GM06990 (cell line): ENCODE data around the gene CASP7.

Experiments used
- DNase-seq: peaks from one replicate; pipeline ENCODE4 v3.0.0-alpha.2; 2011; ENCODE audit not compliant: insufficient read length; ENCODE audit errors: extremely low read depth
- H3K27me3 ChIP-seq: replicated peaks from 2 replicates; pipeline ENCODE4 v1.6.0; 2011; ENCODE audit warnings: low read length; ENCODE audit not compliant: control insufficient read depth, insufficient read depth
- H3K36me3 ChIP-seq: 2 replicates; pipeline ENCODE4 v1.5.1; 2011; ENCODE audit warnings: low read length; ENCODE audit not compliant: control insufficient read depth, insufficient read depth
- H3K4me3 ChIP-seq: replicated peaks from 2 replicates; pipeline ENCODE4 v1.5.1; 2011; ENCODE audit warnings: low read depth, mild to moderate bottlenecking, control low read depth, low read length
- CTCF ChIP-seq: IDR thresholded peaks from 2 replicates; pipeline ENCODE4 v1.5.1; 2011; ENCODE audit warnings: low read length, control low read depth, mild to moderate bottlenecking, inconsistent platforms; ENCODE audit not compliant: insufficient read depth, poor library complexity, severe bottlenecking

Gene CASP7

GRCh38 chr10:113751181-113751732 is 71.5 kb downstream of the CASP7 start, which contains the start of gene PLEKHS1:
Gene PLEKHS1 (plus strand): TSS chr10:113751682. CDS start chr10:113755278, 3,596 bp downstream.
- H3K4me3 ChIP-seq, result no peak within 1 kb of the TSS
- DNase-seq, result no peak
- no peaks in the 10 kb centered on the region for H3K36me3 ChIP-seq
- H3K27me3 ChIP-seq, result no peaks in the 10 kb centered on the region
- no peak for TF ChIP-seq CTCF

GRCh38 chr10:113752553-113752952 is 72.8 kb downstream of the CASP7 start:
- H3K4me3 ChIP-seq, result no peak overlapping the region
- H3K36me3 ChIP-seq, result no peaks in the 10 kb centered on the region
- no peak for TF ChIP-seq CTCF
- no peak for DNase-seq
- H3K27me3 ChIP-seq, result no peaks in the 10 kb centered on the region; the same call in 1 of the 2 replicates

GRCh38 chr10:113753020-113753692 is 73.4 kb downstream of the CASP7 start:
- no peaks in the 10 kb centered on the region; the same call in 1 of the 2 replicates for H3K27me3 ChIP-seq
- no peaks in the 10 kb centered on the region for H3K36me3 ChIP-seq
- TF ChIP-seq CTCF, result no peak
- no peak overlapping the region for H3K4me3 ChIP-seq
- DNase-seq, result no peak

GRCh38 chr10:113754125-113754524 is 74.4 kb downstream of the CASP7 start:
- Histone ChIP-seq H3K27me3 (no peaks in the 10 kb centered on the region; the same call in 1 of the 2 replicates), H3K36me3 (no peaks in the 10 kb centered on the region), H3K4me3 (no peak overlapping the region)
- no peak for TF ChIP-seq CTCF
- DNase-seq, result no peak

GRCh38 chr10:113754768-113755167 is 75.1 kb downstream of the CASP7 start:
- Histone ChIP-seq H3K27me3 (no peaks in the 10 kb centered on the region; the same call in 1 of the 2 replicates), H3K4me3 (no peak overlapping the region), H3K36me3 (no peaks in the 10 kb centered on the region)
- no peak for DNase-seq
- no peak for TF ChIP-seq CTCF
